Right hindlimb (tissue), 1 donor: ENCODE measurements around the gene C11orf21.
"Not testable (repeated sequence)": the region's sequence is repeated elsewhere in the genome, so short reads cannot be mapped to it uniquely, and the experiment has no call there.

ENCODE experiments used
- DNase-seq: peaks from one replicate; pipeline ENCODE4 v3.0.0-alpha.2; 2018

The C11orf21 gene

DNA sequence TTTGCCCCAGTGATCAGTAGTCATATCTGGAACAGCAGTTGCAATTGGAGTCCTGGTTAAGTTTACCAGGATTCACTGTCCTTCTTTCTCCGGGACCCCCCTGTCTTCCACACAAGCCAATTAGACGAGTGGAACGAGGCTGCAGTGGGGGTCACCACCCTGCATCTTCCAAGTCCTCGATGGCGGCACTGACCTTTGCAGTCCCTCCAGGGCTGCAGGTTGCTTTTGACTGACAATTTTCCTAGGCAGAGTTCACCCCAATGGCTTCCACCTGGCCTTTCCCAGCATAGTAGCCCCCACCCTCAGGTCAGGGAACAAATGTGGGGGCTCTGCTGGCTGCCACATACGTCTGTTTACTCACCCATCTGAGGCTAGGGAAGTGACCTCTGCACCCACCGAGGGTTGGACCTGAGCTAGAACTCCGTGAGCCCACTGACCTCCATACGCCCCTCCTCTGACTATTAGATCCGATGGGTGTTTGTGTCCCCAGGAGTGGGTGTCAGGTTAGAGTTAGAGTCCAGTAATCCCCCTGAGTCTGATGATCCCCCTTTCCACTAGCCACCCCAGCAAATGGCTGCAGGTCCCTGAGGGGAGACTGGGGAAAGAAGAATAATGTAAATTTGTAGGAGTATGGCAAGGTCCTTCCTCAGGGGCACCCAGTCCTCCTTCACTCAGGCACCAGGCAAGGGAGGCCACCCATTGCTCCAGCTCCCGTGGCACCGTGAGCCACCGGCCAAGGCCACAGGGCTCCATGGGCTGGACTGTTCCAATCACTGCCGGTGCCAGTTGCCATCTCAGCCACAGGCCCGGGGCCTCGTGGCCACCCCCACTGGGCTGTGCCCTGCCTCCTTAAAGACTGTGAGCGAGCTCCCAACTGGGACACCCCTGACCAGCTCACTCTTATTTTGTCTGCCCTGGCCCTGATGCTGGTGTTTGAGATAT, 5.5 kb downstream of the C11orf21 start:
- DNase-seq = no peak

DNA sequence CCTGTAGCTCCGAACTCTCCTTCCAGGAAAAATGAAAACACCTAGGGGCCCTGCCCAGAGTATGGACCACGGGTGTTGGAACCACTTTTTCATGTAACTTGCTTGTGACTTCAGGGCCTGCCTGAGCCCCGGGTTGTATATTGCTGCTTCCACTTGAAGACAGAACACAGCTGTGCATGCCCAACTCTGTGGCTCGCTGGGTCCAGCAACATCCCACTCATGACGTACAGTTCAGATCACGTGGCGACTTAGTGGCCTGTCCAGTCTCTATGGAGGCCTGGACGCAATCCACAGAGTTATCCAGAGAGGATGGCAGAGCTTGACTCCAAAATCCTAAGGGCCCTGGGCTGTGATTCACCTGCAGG, 6.8 kb downstream of the C11orf21 start:
- no peak for DNase-seq

- no peak for DNase-seq
Observed at GRCh38 chr11:2293984-2294925, 7.5 kb downstream of the C11orf21 start.

DNA sequence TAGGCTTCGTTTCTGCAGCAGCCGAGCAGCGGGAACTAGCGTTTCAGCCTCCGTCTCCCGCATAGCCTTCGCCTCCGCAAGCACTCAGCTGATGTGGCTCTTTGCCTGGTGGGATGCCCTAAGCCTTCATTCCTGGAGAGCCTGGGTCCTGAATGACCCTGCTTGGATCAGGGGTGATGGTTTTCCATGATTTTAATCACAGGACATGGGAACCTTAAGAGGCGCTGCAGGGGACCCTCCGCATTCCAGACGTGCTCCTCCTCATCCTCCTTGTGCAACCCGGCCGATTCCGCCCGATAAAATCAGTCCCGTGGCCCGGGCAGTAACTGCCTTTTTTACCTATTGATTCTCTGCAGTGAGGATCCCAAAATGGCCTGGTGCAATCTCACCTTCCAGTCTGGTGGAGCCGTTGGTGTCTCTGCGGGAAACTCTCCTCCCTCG, 8.2 kb downstream of the C11orf21 start:
- no peak for DNase-seq

DNA sequence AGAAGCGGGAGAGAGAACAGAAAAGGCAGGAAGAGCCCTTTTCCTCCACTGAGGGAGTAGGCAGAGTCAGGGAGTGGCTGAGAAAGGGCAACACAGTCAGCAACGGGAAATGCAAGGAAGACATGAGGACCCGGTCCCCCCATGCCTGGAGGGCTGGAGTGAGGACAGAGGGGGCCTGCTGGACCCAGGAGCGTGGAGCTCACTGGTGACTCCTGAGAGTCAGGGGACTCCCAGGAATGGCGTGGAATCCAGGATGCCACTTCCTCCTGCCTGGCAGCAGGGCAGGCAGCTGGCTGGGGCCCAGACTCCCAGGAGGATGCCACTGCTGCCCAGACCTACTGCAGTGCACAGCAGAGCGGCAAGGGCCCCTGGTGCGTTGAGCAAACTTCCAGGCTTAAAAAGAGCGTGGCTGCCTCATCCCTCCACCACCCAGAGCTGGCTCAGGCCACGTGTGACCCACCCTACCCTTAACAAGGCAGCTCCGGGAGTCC, 11.3 kb downstream of the C11orf21 start:
- DNase-seq = peak; percentile 14

- no peak for DNase-seq
Observed at GRCh38 chr11:2289859-2290258, 11.9 kb downstream of the C11orf21 start.

DNA sequence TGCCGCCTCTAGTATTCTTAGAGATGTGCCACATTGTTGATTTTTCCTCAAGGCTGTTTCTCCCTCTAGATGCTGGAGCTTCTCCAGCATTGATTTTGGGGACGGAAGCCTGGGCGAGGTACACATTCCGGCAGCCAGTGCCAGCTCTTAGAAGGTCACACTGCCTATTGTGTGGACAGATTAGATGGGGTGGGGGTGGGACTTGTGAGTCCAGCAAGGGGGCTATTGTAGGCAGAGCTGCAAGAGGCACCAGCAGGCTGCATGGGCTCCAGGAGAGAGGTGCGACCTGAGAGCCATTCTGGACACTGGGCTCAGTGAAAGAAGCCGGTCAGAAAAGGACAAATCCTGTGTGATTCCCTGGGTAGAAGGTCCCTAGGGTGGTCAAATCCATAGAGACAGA, 12.4 kb downstream of the C11orf21 start:
- no peak for DNase-seq

GRCh38 chr11:2287091-2287490, 14.6 kb downstream of the C11orf21 start:
- peak; percentile 35 for DNase-seq

DNA sequence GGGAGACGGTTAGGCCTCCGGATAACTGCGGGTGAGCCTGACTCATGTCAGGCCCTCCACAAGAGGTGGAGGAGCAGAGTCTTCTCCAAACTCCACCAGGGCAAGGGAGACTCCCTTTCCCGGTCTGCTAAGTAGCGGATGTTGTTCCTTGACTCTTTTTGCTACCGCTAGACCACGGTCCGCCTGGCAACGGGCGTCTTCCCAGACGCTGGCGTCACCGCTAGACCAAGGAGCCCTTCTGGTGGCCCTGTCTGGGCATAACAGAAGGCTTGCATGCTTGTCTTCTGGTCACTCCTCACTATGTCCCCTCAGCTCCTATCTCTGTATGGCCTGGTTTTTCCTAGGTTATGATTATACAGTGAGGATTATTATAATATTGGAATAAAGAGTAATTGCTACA, 15.4 kb downstream of the C11orf21 start:
- not testable (repeated sequence) for DNase-seq

GRCh38 chr11:2280208-2280607, 21.5 kb downstream of the C11orf21 start:
- DNase-seq = no peak

- DNase-seq = no peak
Observed at GRCh38 chr11:2277933-2278523, 23.7 kb downstream of the C11orf21 start.

DNA sequence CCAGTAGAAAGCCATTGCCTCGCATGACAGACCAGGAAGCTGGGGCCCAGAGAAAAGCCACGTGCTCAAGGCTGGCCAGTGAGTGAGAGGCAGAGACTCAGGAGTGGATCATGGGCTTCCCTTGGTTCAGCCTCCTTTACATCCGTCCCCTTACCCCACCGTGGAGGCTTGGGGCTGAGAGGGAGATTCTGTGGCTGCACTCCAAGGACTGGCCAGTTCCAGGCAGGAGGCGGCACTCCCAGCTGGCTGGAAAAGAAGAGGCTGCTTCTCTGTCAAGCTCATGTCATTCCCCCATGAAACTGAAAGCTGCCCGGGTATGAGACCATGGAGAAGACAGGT, 24.7 kb downstream of the C11orf21 start:
- peak; percentile 22 for DNase-seq

- no peak for DNase-seq
Observed at GRCh38 chr11:2276280-2277007, 25.3 kb downstream of the C11orf21 start.

- DNase-seq = no peak
Observed at GRCh38 chr11:2275334-2276279, 26.1 kb downstream of the C11orf21 start.

- DNase-seq = no peak
Observed at GRCh38 chr11:2273771-2274170, 27.9 kb downstream of the C11orf21 start.

DNA sequence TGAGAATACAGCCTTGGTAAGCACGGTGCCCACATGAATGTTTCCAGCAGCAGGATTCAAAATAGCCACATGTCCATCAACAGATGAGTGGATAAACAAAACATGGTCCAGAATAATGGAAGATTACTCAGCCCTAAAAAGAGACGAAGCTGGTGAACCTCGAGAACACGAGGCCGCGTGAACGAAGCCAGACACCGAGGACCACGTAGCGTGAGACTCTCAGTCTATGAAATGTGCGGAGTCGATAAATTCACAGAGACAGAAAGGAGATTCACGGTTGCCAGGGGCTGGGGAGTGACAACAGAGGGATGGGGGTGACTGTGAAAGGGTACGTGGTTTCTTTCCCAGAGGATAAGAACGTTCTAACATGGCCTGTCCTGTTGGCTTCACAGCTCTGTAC, 28.4 kb downstream of the C11orf21 start:
- no peak for DNase-seq

DNA sequence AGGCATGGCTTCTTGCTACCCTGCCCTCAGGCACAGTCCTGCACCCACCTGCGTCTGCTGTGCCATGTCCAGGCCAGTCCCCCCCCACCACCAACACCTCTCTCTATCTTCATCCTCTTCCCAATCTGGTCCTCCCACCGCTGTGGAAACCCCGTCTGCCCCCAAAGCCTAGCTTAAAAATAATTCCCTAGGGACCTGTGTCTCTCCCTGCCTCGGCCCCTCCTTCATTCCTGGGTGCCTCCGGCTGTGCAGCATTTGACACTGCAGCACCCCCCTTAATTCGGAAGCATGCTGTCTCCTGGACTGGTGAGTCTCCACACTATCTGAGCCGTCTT, 28.8 kb downstream of the C11orf21 start:
- DNase-seq = peak; percentile 12

- no peak for DNase-seq
Observed at GRCh38 chr11:2272228-2272945, 29.3 kb downstream of the C11orf21 start.

GRCh38 chr11:2271327-2272227, 30.1 kb downstream of the C11orf21 start:
- peak; percentile 14 for DNase-seq

GRCh38 chr11:2271077-2271326, 30.7 kb downstream of the C11orf21 start:
- DNase-seq = no peak
